GM19467 (cell line): ENCODE data around the gene OR2J3.
"Not testable (repeated sequence)": the region's sequence is repeated elsewhere in the genome, so short reads cannot be mapped to it uniquely, and the experiment has no call there.

Experiments
- ATAC-seq: cut with Tn5 transposase; IDR thresholded peaks from one replicate; pipeline ENCODE4 v1.9.1; 2021; ENCODE audit warnings: mild to moderate bottlenecking, moderate library complexity; ENCODE audit not compliant: unreplicated experiment

The OR2J3 gene

GRCh38 chr6:29159922-29160321 is 52.1 kb downstream of the OR2J3 start:
- ATAC-seq = not testable (repeated sequence)
